ENCODE data around the gene LYSMD3.

GRCh38 chr5:90569084-90569483 is 39.7 kb upstream of the LYSMD3 start:
- no peak for TF ChIP-seq POLR2A (IDR thresholded peaks at IDR 0.05)
- TF ChIP-seq CTCF (IDR thresholded peaks at IDR 0.05) = no peak
